Mesothelial cell of epicardium (in vitro differentiated cells): Measurements from ENCODE around the gene CCDC28B. TPM values are rescaled to one million over a fixed set of nuclear protein-coding genes. Genes with fewer than 3 reads are reported as not detected.

Experiments
- DNase-seq, 2 experiments: peaks; one replicate each; pipeline ENCODE4 v3.0.0; 2021; ENCODE audit warnings: low spot score in 2 of 2; ENCODE audit not compliant: unreplicated experiment in 2 of 2
- H3K27ac Mint-ChIP-seq: 2 replicates; pipeline ENCODE4 v1.8.0; 2021; ENCODE audit warnings: mixed read lengths
- H3K27me3 Mint-ChIP-seq: 2 replicates; pipeline ENCODE4 v1.8.0; 2021; ENCODE audit warnings: low read depth, mixed read lengths
- H3K36me3 Mint-ChIP-seq: 2 replicates; pipeline ENCODE4 v1.8.0; 2021; ENCODE audit warnings: mixed read lengths
- H3K4me1 Mint-ChIP-seq: 2 replicates; pipeline ENCODE4 v1.8.0; 2021; ENCODE audit warnings: mixed read lengths
- H3K4me3 Mint-ChIP-seq: 2 replicates; pipeline ENCODE4 v1.8.0; 2021; ENCODE audit warnings: mild to moderate bottlenecking, moderate library complexity, mixed read lengths
- H3K9me3 Mint-ChIP-seq: 2 replicates; pipeline ENCODE4 v1.8.0; 2021; ENCODE audit warnings: mixed read lengths
- CTCF ChIP-seq: fragments of 200-600 bp; sonication (generic); IDR thresholded peaks from one replicate; pipeline ENCODE4 v1.5.0; 2021; ENCODE audit warnings: antibody characterized with exemption; ENCODE audit not compliant: unreplicated experiment
- total RNA-seq: library from RNA; stranded (reverse); gene quantifications from 3 replicates; pipeline ENCODE4 v1.2.1, GENCODE V29; 2021

The CCDC28B gene
- total RNA-seq, 1 donor from 2014 or later = 21.6 TPM

GRCh38 chr1:32180186-32181060 is 20.0 kb upstream of the CCDC28B start:
- Mint-ChIP-seq H3K36me3 (peaks cover 19% of the 10 kb centered on the region), H3K9me3 (no peaks in the 10 kb centered on the region), H3K4me3 (peak overlapping the region; percentile 83), H3K4me1 (peaks cover 33% of the 10 kb centered on the region), H3K27me3 (no peaks in the 10 kb centered on the region), H3K27ac (peak overlapping the region; percentile 97)
- DNase-seq = peak in 1 of 2 experiments; percentile 64
- TF ChIP-seq CTCF = no peak

GRCh38 chr1:32181065-32181464 is 19.3 kb upstream of the CCDC28B start:
- Mint-ChIP-seq H3K9me3 (no peaks in the 10 kb centered on the region), H3K27me3 (no peaks in the 10 kb centered on the region), H3K27ac (peak overlapping the region; percentile 97), H3K4me3 (peak overlapping the region; percentile 83), H3K36me3 (peaks cover 21% of the 10 kb centered on the region), H3K4me1 (peaks cover 33% of the 10 kb centered on the region)
- no peak for TF ChIP-seq CTCF
- no peak for DNase-seq

GRCh38 chr1:32181563-32181962 is 18.8 kb upstream of the CCDC28B start:
- H3K27ac Mint-ChIP-seq = peak overlapping the region; percentile 97
- H3K9me3 Mint-ChIP-seq = no peaks in the 10 kb centered on the region
- peak overlapping the region; percentile 83 for H3K4me3 Mint-ChIP-seq
- no peak for TF ChIP-seq CTCF
- no peak for DNase-seq
- peaks cover 26% of the 10 kb centered on the region for H3K36me3 Mint-ChIP-seq
- H3K27me3 Mint-ChIP-seq = no peaks in the 10 kb centered on the region
- peaks cover 33% of the 10 kb centered on the region for H3K4me1 Mint-ChIP-seq

- Mint-ChIP-seq H3K4me3 (peak overlapping the region; percentile 22), H3K36me3 (peaks cover 27% of the 10 kb centered on the region), H3K4me1 (peaks cover 33% of the 10 kb centered on the region), H3K27ac (peak overlapping the region; percentile 21), H3K27me3 (no peaks in the 10 kb centered on the region), H3K9me3 (no peaks in the 10 kb centered on the region)
- no peak for TF ChIP-seq CTCF
- DNase-seq = no peak
These were observed 18.3 kb upstream of the CCDC28B start for GRCh38 chr1:32182060-32182459.

- H3K27ac Mint-ChIP-seq = no peak overlapping the region
- no peak for DNase-seq
- peaks cover 29% of the 10 kb centered on the region for H3K4me1 Mint-ChIP-seq
- no peaks in the 10 kb centered on the region for H3K9me3 Mint-ChIP-seq
- H3K36me3 Mint-ChIP-seq = peaks cover 35% of the 10 kb centered on the region
- H3K27me3 Mint-ChIP-seq = no peaks in the 10 kb centered on the region
- no peak for TF ChIP-seq CTCF
- H3K4me3 Mint-ChIP-seq = no peak overlapping the region
These were observed 15.7 kb upstream of the CCDC28B start for GRCh38 chr1:32184650-32185049.
